Thyroid gland (tissue), 4 donors: ENCODE data around the gene SPAAR. TPM values are rescaled to one million over a fixed set of nuclear protein-coding genes. Genes with fewer than 3 reads are reported as not detected.

Source experiments
- DNase-seq, 2 donors: peaks; one replicate each; pipeline ENCODE4 v3.0.0-alpha.2; 2019
- H3K27ac ChIP-seq, 3 donors: fragments of 200-600 bp; sonication (generic); 1 replicate in 2 of 3; 2 replicates in 1 of 3; pipeline ENCODE4 v1.5.1; 2016 to 2019; ENCODE audit warnings: mild to moderate bottlenecking in 1 of 3, moderate library complexity in 1 of 3
- H3K27me3 ChIP-seq: fragments of 200-600 bp; sonication (generic); one replicate; pipeline ENCODE4 v1.5.1; 2019
- H3K36me3 ChIP-seq, 2 donors: fragments of 200-600 bp; sonication (generic); one replicate each; pipeline ENCODE4 v1.5.1; 2016 to 2019
- H3K4me1 ChIP-seq, 2 donors: fragments of 200-600 bp; sonication (generic); one replicate each; pipeline ENCODE4 v1.5.1; 2017 to 2019
- H3K4me3 ChIP-seq, 3 donors: fragments of 200-600 bp; sonication (generic); replicated peaks in 1 of 3; 1 replicate in 2 of 3; 2 replicates in 1 of 3; pipeline ENCODE4 v1.5.1; 2016; ENCODE audit warnings: mild to moderate bottlenecking in 1 of 3
- H3K9me3 ChIP-seq: fragments of 200-600 bp; sonication (generic); one replicate; pipeline ENCODE4 v1.5.1; 2017
- CTCF ChIP-seq, 6 experiments: fragments of 200-600 bp in 3 of 6; fragments of 450-650 bp in 3 of 6; sonication (generic) in 3 of 6; IDR thresholded peaks; one replicate each; pipeline ENCODE4 v1.5.1; 2016 to 2019; ENCODE audit warnings: antibody characterized with exemption in 6 of 6, mild to moderate bottlenecking in 2 of 6, inconsistent platforms in 1 of 6, moderate library complexity in 1 of 6
- POLR2A ChIP-seq, 2 donors: fragments of 450-650 bp; IDR thresholded peaks; one replicate each; pipeline ENCODE4 v1.6.1; 2017; ENCODE audit warnings: antibody characterized with exemption in 2 of 2, mild to moderate bottlenecking in 2 of 2, moderate library complexity in 1 of 2
- WGBS, 2 donors: methylation state at CpG; one replicate each; pipeline ENCODE4 v1.1.5; 2017; 5-methylcytosine and 5-hydroxymethylcytosine counted together
- intact Hi-C: fragments of 100-400 bp; cut with DNase I; formaldehyde crosslinking; loops from one replicate; pipeline ENCODE4 v1.15.1; 2023
- total RNA-seq, 4 donors: library from RNA; depleted of rRNA; stranded (reverse); fragments of >200 nt; gene quantifications; one replicate each; pipeline ENCODE4 v1.2.3, GENCODE V29; 2016

The SPAAR gene
- total RNA-seq, result 1 to 10 TPM; 2.1 to 8.1 (median 3.6) TPM

- no peaks in the 10 kb centered on the region for H3K27me3 ChIP-seq
- no peak for TF ChIP-seq POLR2A (IDR thresholded peaks at IDR 0.05)
- TF ChIP-seq CTCF (IDR thresholded peaks at IDR 0.05), result no peak
- WGBS, 2 donors, result 75 to 79% methylated on average over 11 of the region's 11 CpGs
- no peak for DNase-seq
- H3K4me3 ChIP-seq, result no peak within 1 kb of the TSS
- peak within 1 kb of the TSS; percentile 84 to 97 (median 96) for H3K27ac ChIP-seq
- H3K4me1 ChIP-seq, result peaks cover 62 to 77% of the 10 kb centered on the region in 2 donors
- H3K9me3 ChIP-seq, result no peaks in the 10 kb centered on the region
- no peaks in the 10 kb centered on the region for H3K36me3 ChIP-seq
- intact Hi-C loops, result loop anchor here (5.0 kb wide), 1 partner anchor 33 kb away; no protein-coding TSS in a partner anchor
Observed at GRCh38 chr9:35909274-35909673, at the start of gene SPAAR. TSS of gene SPAAR (plus strand) at chr9:35909490. CDS start at chr9:35910464, 974 bp downstream.

GRCh38 chr9:35859990-35860339 lies 49.3 kb upstream of the SPAAR start:
- no peaks in the 10 kb centered on the region for H3K9me3 ChIP-seq
- H3K27ac ChIP-seq, result no peak overlapping the region
- intact Hi-C loops, result no loop called here
- H3K27me3 ChIP-seq, result no peaks in the 10 kb centered on the region
- no peak overlapping the region for H3K4me3 ChIP-seq
- TF ChIP-seq POLR2A (IDR thresholded peaks at IDR 0.05) (no peak), CTCF (IDR thresholded peaks at IDR 0.05) (no peak)
- no peaks in the 10 kb centered on the region for H3K4me1 ChIP-seq
- no peak for DNase-seq
- H3K36me3 ChIP-seq, result no peaks in the 10 kb centered on the region
- WGBS, 2 donors, result 59 to 68% methylated on average over 3 of the region's 3 CpGs

GRCh38 chr9:35861161-35861897 lies 48.0 kb upstream of the SPAAR start:
- TF ChIP-seq POLR2A (IDR thresholded peaks at IDR 0.05), result no peak
- TF ChIP-seq CTCF (IDR thresholded peaks at IDR 0.05), result no peak

GRCh38 chr9:35862328-35862727 lies 47.0 kb upstream of the SPAAR start:
- TF ChIP-seq CTCF (IDR thresholded peaks at IDR 0.05), result no peak
- no peak for TF ChIP-seq POLR2A (IDR thresholded peaks at IDR 0.05)
- Histone ChIP-seq H3K4me3 (no peak overlapping the region), H3K4me1 (no peaks in the 10 kb centered on the region), H3K27ac (no peak overlapping the region), H3K27me3 (no peaks in the 10 kb centered on the region), H3K36me3 (no peaks in the 10 kb centered on the region), H3K9me3 (no peaks in the 10 kb centered on the region)
- intact Hi-C loops, result no loop called here
- WGBS, 2 donors, result 76 to 78% methylated on average over 4 of the region's 4 CpGs
- DNase-seq, result no peak

More at GRCh38 chr9:35861161-35861897, 48.0 kb upstream of the SPAAR start:
- Histone ChIP-seq H3K27me3 (no peaks in the 10 kb centered on the region), H3K27ac (no peak overlapping the region), H3K4me1 (no peaks in the 10 kb centered on the region), H3K9me3 (no peaks in the 10 kb centered on the region), H3K36me3 (no peaks in the 10 kb centered on the region), H3K4me3 (no peak overlapping the region)
- WGBS, 2 donors, result 69 to 74% methylated on average over 12 of the region's 12 CpGs
- DNase-seq, result no peak
- intact Hi-C loops, result no loop called here

GRCh38 chr9:35863583-35863982 lies 45.7 kb upstream of the SPAAR start:
- Histone ChIP-seq H3K4me3 (no peak overlapping the region), H3K27me3 (no peaks in the 10 kb centered on the region), H3K9me3 (no peaks in the 10 kb centered on the region), H3K4me1 (no peaks in the 10 kb centered on the region), H3K27ac (no peak overlapping the region), H3K36me3 (no peaks in the 10 kb centered on the region)
- TF ChIP-seq CTCF (IDR thresholded peaks at IDR 0.05), result no peak
- TF ChIP-seq POLR2A (IDR thresholded peaks at IDR 0.05), result no peak
- no peak for DNase-seq
- intact Hi-C loops, result no loop called here
- 57 to 65% methylated on average over 8 of the region's 8 CpGs for WGBS, 2 donors
